ENCODE results near the gene PABPC4L.
"Not testable (repeated sequence)": the region's sequence is repeated elsewhere in the genome, so short reads cannot be mapped to it uniquely, and the experiment has no call there.

Gene PABPC4L

GRCh38 chr4:134201216-134202161 lies at the start of gene PABPC4L:
PABPC4L (minus strand) TSS chr4:134201789; CDS start chr4:134201019, 770 bp downstream.
- DNase-seq = no peak

GRCh38 chr4:134251322-134251721 lies 49.7 kb upstream of the PABPC4L start:
- DNase-seq = no peak

- DNase-seq = no peak
Measured at GRCh38 chr4:134243742-134244713, 42.4 kb upstream of the PABPC4L start.

GRCh38 chr4:134219043-134219442 lies 17.5 kb upstream of the PABPC4L start:
- DNase-seq = no peak

- no peak for DNase-seq
Measured at GRCh38 chr4:134216411-134216810, 14.8 kb upstream of the PABPC4L start.

GRCh38 chr4:134215620-134216344 lies 14.2 kb upstream of the PABPC4L start:
- no peak for DNase-seq

GRCh38 chr4:134207955-134208354 lies 6.4 kb upstream of the PABPC4L start:
- not testable (repeated sequence) for DNase-seq

GRCh38 chr4:134202166-134202956 lies 772 bp upstream of the PABPC4L start:
- DNase-seq = no peak

- DNase-seq = no peak
Measured at GRCh38 chr4:134200811-134201215, 776 bp downstream of the PABPC4L start.

GRCh38 chr4:134189949-134190348 lies 11.6 kb downstream of the PABPC4L start:
- no peak for DNase-seq

GRCh38 chr4:134189480-134189879 lies 12.1 kb downstream of the PABPC4L start:
- no peak for DNase-seq

- no peak for DNase-seq
Measured at GRCh38 chr4:134178706-134179105, 22.9 kb downstream of the PABPC4L start.

- no peak for DNase-seq
Measured at GRCh38 chr4:134174271-134174670, 27.3 kb downstream of the PABPC4L start.

- no peak for DNase-seq
Measured at GRCh38 chr4:134160211-134160610, 41.4 kb downstream of the PABPC4L start.

- no peak for DNase-seq
Measured at GRCh38 chr4:134154097-134154496, 47.5 kb downstream of the PABPC4L start.

GRCh38 chr4:134147941-134148340 lies 53.6 kb downstream of the PABPC4L start:
- DNase-seq = no peak

Measured in stimulated activated CD4-positive, alpha-beta T cell treated with anti-CD3 and anti-CD28 coated beads, Interleukin-2, amount 100 ng/mL, for 24 hours (primary cell).